T-helper 1 cell (primary cell): Measurements from ENCODE around the gene ELFN2.

ENCODE experiments used
- DNase-seq, 5 donors: peaks; one replicate each; pipeline ENCODE4 v3.0.0-alpha.2; 2012 to 2020

ELFN2 gene

GRCh38 chr22:37381489-37381888 is 45.8 kb downstream of the ELFN2 start:
- DNase-seq: no peak

- DNase-seq: no peak
Measured at GRCh38 chr22:37379722-37380121, 47.6 kb downstream of the ELFN2 start.

- no peak for DNase-seq
Measured at GRCh38 chr22:37379085-37379484, 48.2 kb downstream of the ELFN2 start.

DNA sequence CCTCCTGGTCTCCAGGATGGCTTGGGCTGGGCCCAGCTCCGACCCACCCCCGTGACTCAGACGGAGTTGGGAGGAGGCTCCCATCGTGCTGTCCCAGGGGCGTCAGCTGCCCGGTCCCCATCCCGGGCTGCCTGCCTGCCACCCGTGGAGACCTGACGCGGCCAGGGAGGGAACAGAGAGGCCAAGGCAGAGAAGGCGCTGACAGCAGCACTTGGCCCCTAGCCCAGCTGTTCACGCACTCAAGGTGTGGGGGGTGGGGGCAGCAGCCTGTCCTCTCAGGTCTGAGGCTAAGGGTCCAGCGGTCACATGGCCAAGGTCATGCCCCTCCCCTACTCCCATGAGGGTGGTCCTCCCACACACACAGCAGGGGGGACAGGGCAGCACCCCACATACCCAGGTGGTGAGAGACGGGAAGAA is 48.6 kb downstream of the ELFN2 start:
- no peak for DNase-seq

- DNase-seq: no peak
Measured at GRCh38 chr22:37377927-37378326, 49.4 kb downstream of the ELFN2 start.

DNA sequence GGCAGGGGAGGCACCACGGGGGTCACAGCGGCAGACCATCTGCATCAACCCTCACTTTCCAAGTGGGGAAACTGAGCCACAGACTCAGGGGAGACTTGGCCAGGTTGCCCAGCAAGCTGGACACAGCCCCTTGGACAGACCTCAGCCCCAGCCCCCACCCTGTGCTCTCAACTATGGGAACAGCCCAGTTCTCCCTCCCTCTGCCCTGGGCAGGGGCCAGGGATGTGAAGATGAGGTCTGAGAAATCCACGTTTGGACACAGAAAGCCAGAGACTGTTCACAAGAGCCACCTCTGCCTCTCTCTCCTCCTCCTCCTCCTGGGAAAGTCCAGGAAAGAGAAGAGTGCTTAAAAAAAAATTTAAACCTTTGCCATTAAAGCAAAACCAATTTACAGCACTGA is 50.1 kb downstream of the ELFN2 start:
- no peak for DNase-seq

DNA sequence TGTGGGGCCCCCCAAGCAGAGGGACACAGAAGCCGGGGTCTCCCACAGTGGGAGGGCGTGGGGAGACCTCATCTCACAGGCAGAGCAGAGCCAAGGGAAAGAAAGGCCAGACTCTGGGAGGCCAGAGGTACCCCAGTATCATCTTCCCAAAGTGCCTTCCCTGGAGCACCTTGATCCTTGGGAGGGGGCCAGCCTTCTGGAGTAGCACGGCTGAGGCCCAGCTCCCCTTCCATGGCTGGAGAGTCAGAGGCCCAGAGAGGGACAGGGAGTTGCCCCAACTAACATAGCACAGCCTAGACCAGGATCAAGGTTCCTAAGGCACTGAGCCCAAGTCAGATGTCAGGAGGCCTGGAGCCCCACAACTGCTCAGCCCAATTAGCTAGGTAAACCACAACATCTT is 50.6 kb downstream of the ELFN2 start:
- no peak for DNase-seq

DNA sequence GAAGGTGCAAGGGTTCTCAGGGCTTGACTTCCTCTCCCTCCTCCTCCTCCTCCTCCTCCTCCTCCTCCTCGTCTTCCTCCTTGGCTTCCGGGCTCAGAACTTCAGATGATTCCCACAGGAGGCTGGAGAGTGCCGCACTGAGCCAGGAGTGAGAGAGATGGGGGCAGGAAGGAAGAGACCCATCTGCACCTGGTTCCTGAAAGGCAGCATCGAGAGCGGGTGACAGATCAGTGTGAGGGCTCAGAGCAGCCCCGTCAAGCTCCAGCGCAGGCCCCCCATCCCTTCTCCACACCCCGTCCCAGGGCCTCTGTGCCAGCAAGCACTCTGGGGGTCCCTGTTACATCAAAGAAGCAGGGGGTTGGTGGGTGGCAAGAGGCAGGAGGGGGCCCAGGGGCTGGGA is 51.5 kb downstream of the ELFN2 start:
- no peak for DNase-seq

DNA sequence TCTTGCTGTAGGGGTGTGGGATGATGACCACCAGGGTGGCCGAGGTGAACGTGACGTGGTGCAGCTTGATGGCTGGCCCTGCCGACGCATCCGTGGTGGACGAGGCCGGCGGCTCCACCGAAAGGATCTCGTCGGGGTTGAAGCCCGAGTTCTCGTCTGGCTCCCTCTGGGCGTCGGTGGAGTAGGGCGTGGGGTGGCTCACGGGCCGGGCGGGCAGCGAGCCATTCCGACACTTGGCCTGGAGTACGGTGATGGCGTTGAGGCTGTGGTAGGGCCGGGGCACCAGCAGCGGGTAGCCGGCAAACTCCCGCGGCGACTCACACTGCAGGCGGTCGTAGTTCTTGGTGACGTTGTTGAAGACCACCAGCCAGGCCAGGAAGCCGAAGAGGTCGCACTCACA is 52.7 kb downstream of the ELFN2 start:
- no peak for DNase-seq

- no peak for DNase-seq
Measured at GRCh38 chr22:37373451-37373850, 53.8 kb downstream of the ELFN2 start.

GRCh38 chr22:37371911-37372310 is 55.4 kb downstream of the ELFN2 start:
- DNase-seq: no peak

DNA sequence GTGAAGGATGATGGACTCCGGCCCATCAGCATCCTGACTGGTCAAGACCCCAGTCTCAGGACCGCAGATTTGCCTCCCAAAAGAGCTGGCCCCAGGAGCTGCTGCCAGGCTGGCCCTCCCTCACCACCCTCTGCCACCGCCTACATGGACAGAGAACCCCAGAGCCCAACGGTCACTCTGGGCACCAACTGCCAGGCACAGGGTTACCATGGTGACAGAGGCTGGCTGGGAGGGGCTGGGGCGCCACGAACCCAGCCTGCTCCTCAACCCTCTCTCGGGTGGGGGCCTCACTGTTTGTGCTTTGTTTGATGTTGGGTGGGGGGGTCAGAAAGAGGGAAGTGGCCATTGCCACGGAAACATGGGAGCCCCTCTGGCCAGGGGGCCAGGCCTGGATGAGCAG is 55.8 kb downstream of the ELFN2 start:
- no peak for DNase-seq

DNA sequence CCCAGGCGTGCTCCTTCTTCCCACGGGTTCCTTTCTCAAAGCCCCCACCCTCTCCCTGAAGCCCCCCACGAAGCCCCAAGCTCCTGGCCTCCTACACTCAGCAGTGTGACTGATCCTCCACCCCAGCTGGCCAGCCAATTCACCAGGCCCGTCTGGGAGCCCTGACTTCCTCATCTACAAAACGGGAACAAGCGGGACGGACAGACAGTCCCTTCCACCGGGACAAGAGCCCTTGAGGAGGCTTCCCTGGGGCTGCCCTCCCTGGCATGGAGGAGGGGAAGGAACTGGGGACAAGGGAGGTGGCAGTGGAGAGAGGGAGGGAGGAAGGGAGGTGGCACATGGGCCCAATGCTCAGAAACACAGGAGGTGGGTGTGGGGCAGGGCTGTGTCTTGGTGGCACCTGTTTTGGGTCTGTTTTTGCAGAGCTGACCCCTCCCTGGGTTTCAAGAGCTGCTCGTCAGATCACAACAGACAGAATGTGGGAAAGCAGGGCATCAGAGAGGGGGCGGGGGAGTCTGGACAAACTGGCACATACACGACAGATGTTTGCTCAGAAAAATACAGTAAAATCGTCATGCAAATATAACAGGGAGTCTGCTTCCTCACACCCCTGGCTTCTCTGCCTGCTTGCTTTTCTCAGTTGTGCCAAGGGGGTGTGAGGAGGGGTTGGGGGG is 56.8 kb downstream of the ELFN2 start:
- DNase-seq: no peak

DNA sequence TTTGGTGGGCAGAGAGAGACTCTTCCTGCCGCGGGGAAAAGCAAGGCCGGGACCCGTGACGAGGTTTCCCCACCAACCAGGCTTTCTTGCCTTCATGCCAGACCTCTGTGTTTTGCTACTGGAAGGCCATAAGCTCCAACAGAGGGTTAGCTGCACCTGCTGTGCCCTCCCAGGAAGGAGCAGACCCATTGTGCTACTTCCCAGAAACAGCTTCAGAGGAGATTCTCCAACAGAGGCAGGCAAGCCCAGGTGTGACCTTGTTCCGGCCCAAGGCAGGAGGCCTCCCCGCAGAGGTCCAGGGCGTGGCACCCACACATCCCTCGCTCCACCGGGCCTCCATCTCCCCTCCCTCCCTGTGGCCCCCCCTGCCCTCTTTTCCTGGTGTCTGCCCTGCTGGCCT is 57.8 kb downstream of the ELFN2 start:
- DNase-seq: no peak

GRCh38 chr22:37368058-37368457 is 59.2 kb downstream of the ELFN2 start:
- DNase-seq: no peak

- no peak for DNase-seq
Measured at GRCh38 chr22:37366601-37367000, 60.7 kb downstream of the ELFN2 start.

GRCh38 chr22:37365950-37366349 is 61.3 kb downstream of the ELFN2 start:
- DNase-seq: no peak

DNA sequence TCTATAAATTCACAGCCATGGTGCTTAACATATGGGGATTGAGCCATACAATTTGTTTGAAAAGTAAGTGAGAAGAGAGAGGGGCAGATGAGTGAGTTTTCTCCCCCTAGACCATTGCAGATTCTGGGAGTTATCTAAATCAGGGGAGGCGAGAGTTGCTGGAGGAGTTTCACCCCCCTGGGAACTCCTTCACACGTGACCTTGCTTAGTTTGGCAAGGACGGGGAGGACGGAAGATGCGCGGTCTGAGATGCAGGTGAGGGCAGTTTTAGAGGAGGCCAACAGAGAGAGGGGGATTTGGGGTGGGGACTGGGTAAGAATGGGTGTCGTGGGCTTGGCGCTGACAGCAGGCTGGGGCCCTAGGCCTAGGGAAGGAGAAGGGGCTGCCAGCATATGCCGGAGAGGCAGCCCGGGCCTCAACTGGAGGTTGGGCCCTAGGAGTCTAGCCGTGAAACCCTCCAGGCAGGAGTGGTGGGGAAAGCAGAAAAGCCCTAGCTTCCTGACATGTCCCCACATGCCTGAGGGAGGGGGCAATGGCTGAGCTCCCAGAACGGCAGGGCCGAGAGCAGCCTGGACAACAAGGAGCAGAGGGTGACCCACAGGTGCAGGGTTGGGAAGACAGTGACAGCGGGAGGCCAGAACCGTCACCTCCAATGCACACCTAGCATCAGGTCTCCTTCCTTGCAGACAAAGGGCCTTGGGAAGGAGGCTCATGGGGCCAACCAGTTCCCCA is 63.9 kb downstream of the ELFN2 start:
- no peak for DNase-seq

- DNase-seq: no peak
Measured at GRCh38 chr22:37362621-37363020, 64.7 kb downstream of the ELFN2 start.

DNA sequence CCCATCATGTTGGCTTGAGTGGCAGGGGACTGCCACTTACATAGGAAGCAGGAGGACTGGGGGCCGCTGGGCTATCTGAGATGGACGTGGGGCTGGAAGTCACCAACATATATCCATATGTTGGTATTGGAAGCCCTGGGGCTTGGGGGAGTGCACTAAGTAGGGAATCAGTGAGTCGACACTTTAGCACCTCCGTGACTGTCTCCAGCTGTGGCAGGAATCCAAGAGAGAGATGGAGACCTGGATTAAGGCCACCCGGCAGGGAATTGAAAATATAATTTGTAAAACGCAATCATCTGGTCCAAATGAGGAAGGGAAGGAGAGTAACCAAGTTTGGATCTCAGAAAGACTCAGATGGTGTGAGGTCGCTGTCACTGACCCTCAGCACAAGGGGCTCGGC is 68.4 kb downstream of the ELFN2 start:
- DNase-seq: no peak

- DNase-seq: no peak
Measured at GRCh38 chr22:37358386-37358785, 68.9 kb downstream of the ELFN2 start.

DNA sequence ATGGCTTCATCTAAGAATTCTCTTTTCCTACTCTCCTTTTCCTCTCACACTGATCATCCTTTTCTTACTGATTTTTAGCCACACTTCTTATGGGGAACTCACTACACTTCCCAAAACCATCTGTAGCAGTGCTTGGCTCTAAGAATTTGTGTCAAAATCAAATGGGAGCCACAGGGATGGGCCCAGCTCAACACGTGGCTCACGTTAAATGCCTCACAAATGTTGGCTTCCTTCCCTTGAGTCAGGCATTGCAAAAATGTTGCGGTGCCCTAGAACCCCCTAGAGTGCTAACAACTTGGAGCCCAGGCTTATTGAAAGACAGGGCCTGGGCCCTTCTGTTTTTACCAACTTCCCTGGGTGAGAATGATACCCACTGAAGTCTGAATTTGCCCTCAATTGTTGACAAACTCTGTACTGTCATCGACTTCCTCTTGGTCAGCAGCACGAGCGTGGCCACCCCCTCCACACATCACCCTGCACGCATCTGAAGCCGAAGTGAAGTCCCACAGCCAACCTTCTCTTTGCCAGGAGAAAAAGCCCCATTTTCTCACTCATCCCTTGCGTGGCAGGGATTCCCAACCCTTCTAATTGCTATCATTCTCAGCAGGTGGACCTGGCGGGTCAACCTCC is 69.7 kb downstream of the ELFN2 start:
- no peak for DNase-seq

DNA sequence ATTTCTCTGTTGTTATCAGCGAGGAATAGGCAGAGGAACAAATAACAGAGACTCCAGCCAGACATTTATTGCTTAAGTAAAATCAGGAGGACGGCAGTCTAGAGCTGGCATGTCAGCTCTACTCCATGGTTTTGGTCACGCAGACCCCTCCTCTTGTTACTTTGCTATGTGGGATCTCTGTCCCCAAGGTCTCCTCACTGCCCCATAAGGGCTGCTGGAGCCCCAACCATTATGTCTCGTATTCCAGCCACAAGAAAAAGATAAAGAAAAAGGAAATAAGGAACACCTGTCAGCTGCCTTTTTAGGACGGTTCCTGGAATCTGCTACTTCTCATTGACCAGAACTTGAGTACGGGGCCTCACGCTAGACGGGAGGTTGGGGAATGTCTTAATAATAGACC is 70.4 kb downstream of the ELFN2 start:
- no peak for DNase-seq

DNA sequence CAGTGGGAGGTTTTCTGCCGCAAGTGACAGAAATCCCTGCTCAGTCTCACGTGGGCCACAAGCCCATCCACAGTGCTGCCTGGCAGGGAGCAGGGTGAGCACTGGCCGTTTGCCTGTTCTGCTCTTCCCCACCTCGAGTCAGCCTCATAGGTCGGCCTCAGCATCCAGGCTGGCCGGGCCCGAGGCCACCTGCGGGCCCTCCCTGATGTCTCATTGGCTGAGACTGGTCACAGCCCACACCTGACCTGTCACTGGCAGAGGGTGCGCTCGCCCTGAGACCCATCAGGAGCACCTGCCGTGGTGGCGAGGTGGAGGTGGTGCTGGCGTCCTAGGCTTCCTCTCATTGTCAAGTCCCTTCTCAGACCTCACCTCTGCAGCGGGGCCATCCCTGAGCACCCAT is 72.1 kb downstream of the ELFN2 start:
- no peak for DNase-seq
